IPS DF 6.9 (cell line): ENCODE measurements around the gene ATXN7.
A peak's percentile ranks its signal among the peaks of the same experiment; 100 is the strongest.

ENCODE experiments used
- DNase-seq: peaks from one replicate; pipeline ENCODE4 v3.0.0-alpha.2; 2013; ENCODE audit warnings: low read depth, low spot score
- H3K27ac ChIP-seq: one replicate; pipeline ENCODE4 v1.5.1; 2013; ENCODE audit warnings: low read length, control low read depth
- H3K27me3 ChIP-seq: 2 replicates; pipeline ENCODE4 v1.6.1; 2013; ENCODE audit warnings: mild to moderate bottlenecking, low read length; ENCODE audit not compliant: control insufficient read depth, insufficient read depth
- H3K36me3 ChIP-seq: 2 replicates; pipeline ENCODE4 v1.6.1; 2013; ENCODE audit warnings: low read length; ENCODE audit not compliant: control insufficient read depth, insufficient read depth
- H3K4me1 ChIP-seq: 2 replicates; pipeline ENCODE4 v1.6.1; 2013; ENCODE audit warnings: low read length; ENCODE audit not compliant: control insufficient read depth, insufficient read depth
- H3K4me3 ChIP-seq: 2 replicates; pipeline ENCODE4 v1.5.1; 2013; ENCODE audit warnings: mild to moderate bottlenecking, low read length
- H3K9me3 ChIP-seq: 2 replicates; pipeline ENCODE4 v1.6.1; 2013; ENCODE audit warnings: low read length, inconsistent platforms; ENCODE audit not compliant: control insufficient read depth, insufficient read depth
- WGBS: extraction: QIAGEN DNeasy Blood & Tissue Kit; methylation state at CpG from one replicate; pipeline ENCODE4 v1.1.7; 2013; ENCODE audit warnings: mixed read lengths, missing lambda C conversion rate; ENCODE audit not compliant: insufficient read length, insufficient coverage; 5-methylcytosine and 5-hydroxymethylcytosine counted together

ATXN7 gene

DNA sequence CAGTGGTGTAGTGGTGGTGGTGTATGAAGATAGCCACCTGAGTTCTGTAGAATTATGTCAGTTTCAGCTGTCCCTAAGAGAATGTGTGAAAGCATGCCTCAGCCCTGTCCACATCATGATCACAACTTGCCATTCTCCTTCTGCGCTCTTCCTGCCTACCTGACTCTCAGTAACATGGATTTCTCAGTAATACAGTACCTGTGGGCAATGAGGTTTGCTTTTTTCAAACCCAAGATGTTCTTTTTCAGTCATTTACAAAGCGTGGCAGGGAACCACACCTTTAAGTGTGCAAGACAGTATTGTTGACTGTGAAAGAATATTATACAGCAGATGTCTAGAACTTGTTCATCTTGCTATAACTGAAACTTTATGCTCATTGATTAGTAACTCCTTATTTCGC, 120.7 kb downstream of the ATXN7 start:
- DNase-seq, result no peak
- Histone ChIP-seq H3K36me3 (peaks cover 2% of the 10 kb centered on the region; the same call in 1 of the 2 replicates), H3K4me3 (no peak overlapping the region), H3K9me3 (no peaks in the 10 kb centered on the region), H3K4me1 (no peaks in the 10 kb centered on the region), H3K27me3 (no peaks in the 10 kb centered on the region), H3K27ac (no peak overlapping the region)
- WGBS, result no CpG with 5 or more reads among the region's 3 CpGs

DNA sequence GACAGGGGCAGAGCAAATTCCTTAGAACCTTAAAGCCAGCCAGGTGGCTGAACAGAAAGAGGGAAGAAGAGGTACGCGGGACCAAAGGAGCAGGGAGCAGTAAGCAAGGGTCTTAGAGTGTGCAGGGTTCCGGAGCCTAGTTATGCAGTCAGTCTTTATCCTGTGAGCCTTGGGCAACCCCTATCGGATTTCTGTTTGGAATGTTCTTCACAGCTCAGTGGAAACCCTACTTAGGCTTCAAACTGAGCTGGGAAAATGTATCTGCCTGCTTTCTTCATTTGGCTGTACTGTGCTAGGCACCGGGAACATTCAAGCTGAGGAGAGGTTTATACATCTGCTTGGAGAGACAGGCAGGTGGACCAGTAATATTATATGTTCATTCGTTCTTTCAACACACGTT, 122.5 kb downstream of the ATXN7 start:
- no peak overlapping the region for H3K4me3 ChIP-seq
- peaks cover 10% of the 10 kb centered on the region for H3K36me3 ChIP-seq
- no peaks in the 10 kb centered on the region for H3K4me1 ChIP-seq
- H3K27me3 ChIP-seq, result no peaks in the 10 kb centered on the region
- WGBS, result no CpG with 5 or more reads among the region's 7 CpGs
- no peaks in the 10 kb centered on the region for H3K9me3 ChIP-seq
- no peak overlapping the region for H3K27ac ChIP-seq
- DNase-seq, result no peak

DNA sequence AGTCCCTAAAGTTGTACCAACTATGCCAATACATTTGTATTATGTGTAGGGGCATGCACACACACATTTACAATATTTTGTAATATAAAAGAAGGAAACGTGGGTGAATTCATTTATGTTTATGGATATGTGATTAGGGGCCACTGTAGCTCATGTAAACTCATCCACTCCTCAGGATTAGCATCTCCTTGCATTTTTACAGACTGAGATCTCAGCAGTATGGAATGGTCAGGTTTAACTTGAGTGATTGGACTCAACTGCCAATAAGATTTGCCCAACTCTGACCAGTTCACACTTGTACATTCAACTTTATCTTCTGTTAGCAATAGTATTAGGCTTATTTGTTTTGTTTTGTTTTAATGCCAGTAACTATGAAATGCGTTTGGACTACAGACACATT, 123.2 kb downstream of the ATXN7 start:
- Histone ChIP-seq H3K27ac (no peak overlapping the region), H3K36me3 (peaks cover 10% of the 10 kb centered on the region), H3K4me1 (no peaks in the 10 kb centered on the region), H3K9me3 (no peaks in the 10 kb centered on the region), H3K27me3 (no peaks in the 10 kb centered on the region), H3K4me3 (no peak overlapping the region)
- 100% methylated on average over 1 of the region's 2 CpGs for WGBS
- DNase-seq, result no peak

DNA sequence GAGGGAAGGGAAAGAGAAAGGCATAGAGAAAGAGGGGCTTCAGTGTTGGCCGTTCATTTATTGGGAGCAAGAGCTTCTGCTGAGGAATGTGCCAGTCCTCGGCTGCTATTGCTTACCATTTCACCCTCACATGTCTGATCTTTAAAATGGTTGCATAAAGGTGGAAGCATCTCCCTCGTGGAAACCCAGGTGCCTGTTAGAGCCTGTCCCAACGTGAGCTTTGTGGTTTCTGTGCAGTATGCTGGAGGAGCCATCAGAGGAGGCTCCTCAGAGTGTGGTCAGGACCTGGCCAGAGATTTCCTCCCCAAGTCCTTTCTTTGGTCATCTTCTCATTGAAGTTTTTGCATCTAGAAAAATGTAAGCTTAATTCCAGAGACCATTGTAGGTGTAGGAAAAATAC, 125.3 kb downstream of the ATXN7 start:
- Histone ChIP-seq H3K27me3 (no peaks in the 10 kb centered on the region), H3K4me3 (no peak overlapping the region), H3K4me1 (no peaks in the 10 kb centered on the region), H3K36me3 (peaks cover 13% of the 10 kb centered on the region), H3K27ac (no peak overlapping the region), H3K9me3 (no peaks in the 10 kb centered on the region)
- DNase-seq, result no peak
- WGBS, result no CpG with 5 or more reads among the region's 4 CpGs

DNA sequence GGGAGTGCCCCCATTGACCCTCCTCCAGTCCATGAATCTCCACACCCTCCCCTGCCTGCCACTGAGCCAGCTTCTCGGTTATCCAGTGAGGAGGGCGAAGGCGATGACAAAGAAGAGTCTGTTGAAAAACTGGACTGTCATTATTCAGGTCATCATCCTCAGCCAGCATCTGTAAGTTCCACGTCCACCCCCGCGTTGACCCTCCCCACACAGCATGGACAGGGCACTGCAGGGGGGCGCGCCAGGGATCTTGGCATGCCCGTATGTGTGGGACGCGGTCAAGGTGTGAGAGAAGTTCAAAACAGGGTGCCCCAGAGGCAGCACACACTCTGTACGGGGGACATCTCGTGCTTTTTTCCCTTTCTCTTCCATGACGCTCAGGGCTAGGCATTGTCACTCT, 126.5 kb downstream of the ATXN7 start:
- WGBS, result no CpG with 5 or more reads among the region's 14 CpGs
- no peak for DNase-seq
- H3K27me3 ChIP-seq, result no peaks in the 10 kb centered on the region
- H3K4me1 ChIP-seq, result no peaks in the 10 kb centered on the region
- H3K27ac ChIP-seq, result no peak overlapping the region
- H3K36me3 ChIP-seq, result peaks cover 13% of the 10 kb centered on the region
- H3K4me3 ChIP-seq, result no peak overlapping the region
- H3K9me3 ChIP-seq, result no peaks in the 10 kb centered on the region

DNA sequence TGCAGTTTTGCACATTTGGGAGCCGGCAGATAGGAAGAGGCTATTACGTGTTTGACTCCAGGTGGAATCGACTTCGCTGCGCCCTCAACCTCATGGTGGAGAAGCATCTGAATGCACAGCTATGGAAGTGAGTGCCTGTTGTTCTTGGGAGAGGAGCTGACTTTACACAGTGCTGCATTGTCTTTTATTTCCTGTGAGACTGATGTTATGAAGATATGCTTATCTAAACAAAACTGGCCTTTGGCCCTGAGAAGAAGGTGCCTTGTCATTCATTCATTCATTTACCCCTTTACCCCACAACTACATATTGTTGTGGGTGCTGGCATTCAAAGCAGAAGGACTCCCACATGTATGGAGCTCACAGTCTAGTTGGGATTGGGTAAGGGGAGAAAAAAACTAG, 127.1 kb downstream of the ATXN7 start:
- peaks cover 17% of the 10 kb centered on the region for H3K36me3 ChIP-seq
- DNase-seq, result no peak
- no peaks in the 10 kb centered on the region for H3K9me3 ChIP-seq
- no peaks in the 10 kb centered on the region for H3K27me3 ChIP-seq
- H3K27ac ChIP-seq, result no peak overlapping the region
- no peak overlapping the region for H3K4me3 ChIP-seq
- WGBS, result no CpG with 5 or more reads among the region's 5 CpGs
- H3K4me1 ChIP-seq, result no peaks in the 10 kb centered on the region

DNA sequence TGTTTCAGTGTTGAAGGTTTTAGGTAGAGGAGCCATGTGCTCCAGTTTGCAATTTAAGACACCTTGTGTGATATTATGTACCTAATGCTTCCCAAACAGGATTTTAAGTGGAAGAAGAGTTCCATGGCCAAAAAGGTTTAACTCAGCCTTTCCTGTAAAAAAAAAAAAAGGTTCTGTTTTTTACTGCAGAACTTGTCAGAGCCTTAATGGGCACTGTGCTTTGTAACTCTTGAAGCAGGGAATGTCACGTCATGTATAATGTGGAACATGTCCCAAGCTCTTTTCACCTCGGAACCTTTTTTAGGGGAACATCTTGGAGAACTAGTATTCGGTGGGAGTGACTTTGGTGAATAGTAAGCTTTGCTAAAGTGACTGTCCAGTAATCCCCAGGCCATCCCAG, 128.0 kb downstream of the ATXN7 start:
- no peaks in the 10 kb centered on the region for H3K9me3 ChIP-seq
- peaks cover 23% of the 10 kb centered on the region for H3K36me3 ChIP-seq
- no peak overlapping the region for H3K27ac ChIP-seq
- no CpG with 5 or more reads among the region's 3 CpGs for WGBS
- H3K4me3 ChIP-seq, result no peak overlapping the region
- no peaks in the 10 kb centered on the region for H3K27me3 ChIP-seq
- H3K4me1 ChIP-seq, result no peaks in the 10 kb centered on the region
- no peak for DNase-seq

DNA sequence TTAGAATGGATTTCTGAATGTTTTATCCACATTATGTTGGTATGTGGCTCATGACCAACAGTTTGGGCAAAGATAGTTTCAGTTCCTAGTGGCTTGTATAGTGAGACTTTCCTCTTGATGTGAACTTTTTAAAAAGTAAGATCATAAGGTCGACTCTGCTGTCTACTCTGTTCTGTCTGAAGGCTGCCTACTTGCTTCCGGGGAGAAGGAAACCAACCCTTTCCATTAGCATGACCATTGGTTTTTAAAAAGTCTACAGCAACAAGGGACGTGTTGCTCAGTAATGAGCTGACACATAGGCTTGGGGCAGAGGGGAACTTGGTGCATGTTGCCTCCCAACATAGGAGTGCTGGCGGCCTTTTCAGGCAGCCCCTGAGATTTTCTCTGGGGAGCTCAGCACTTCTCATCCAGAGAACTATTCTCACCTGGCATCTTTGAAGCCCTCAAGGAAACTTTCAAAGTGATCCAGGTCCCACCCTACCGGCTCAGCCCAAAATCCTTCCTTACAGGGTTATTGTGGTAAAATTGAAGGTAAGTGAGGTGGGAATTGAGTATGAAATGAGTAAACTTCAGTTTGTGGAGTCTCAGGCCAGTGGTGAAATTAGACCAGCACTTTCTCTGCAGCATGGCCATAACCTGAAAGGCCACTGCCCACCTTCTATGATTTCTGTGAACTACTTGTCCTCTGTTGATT, 129.0 kb downstream of the ATXN7 start:
- H3K27ac ChIP-seq, result no peak overlapping the region
- H3K9me3 ChIP-seq, result no peaks in the 10 kb centered on the region
- no peaks in the 10 kb centered on the region for H3K27me3 ChIP-seq
- peaks cover 23% of the 10 kb centered on the region for H3K36me3 ChIP-seq
- no peak overlapping the region for H3K4me3 ChIP-seq
- no CpG with 5 or more reads among the region's 5 CpGs for WGBS
- no peak for DNase-seq
- H3K4me1 ChIP-seq, result no peaks in the 10 kb centered on the region

DNA sequence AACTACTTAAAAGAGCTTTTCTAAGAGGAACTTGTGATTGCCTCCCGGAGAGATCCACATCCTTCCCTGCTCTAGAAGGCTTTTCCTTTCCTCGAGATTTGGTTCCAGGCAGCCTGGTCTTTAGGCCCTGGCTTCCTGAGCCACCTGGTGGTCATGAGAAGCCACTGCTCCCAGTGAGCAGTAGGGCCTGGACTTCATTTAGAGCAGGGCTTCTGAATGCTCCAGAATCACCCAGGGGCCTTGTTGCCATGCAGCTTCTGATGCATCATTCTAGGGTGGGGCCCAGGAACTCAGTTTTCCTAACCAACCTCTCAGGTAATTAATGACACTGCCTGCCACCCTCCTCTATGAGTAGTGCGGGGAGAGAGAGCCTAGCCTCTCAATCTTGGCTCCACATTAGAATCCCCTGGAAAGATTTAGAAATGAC, 130.0 kb downstream of the ATXN7 start:
- peaks cover 23% of the 10 kb centered on the region for H3K36me3 ChIP-seq
- H3K27ac ChIP-seq, result no peak overlapping the region
- H3K27me3 ChIP-seq, result no peaks in the 10 kb centered on the region
- no peaks in the 10 kb centered on the region for H3K4me1 ChIP-seq
- DNase-seq, result peak; percentile 55
- no CpG with 5 or more reads among the region's 3 CpGs for WGBS
- no peaks in the 10 kb centered on the region for H3K9me3 ChIP-seq
- no peak overlapping the region for H3K4me3 ChIP-seq

DNA sequence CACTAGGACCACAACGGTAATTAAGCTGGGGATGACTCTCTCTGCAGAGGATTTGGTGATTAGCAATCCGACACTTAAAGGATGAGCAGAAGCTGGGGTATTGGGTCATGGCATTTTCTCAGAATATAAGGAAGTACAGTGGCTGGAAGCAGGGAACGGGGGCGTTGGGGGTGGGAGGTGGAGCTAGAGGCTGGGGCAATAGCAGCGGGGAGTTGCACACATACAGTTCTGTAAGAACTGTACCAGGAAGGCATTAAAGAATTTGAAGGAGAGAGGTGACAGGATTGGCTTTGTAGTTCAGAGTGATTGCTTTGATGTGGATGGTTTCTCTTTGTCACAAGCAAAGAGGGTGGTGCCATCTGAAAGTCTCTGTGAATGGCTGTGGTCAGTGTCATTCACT, 131.4 kb downstream of the ATXN7 start:
- Histone ChIP-seq H3K27me3 (no peaks in the 10 kb centered on the region), H3K4me1 (no peaks in the 10 kb centered on the region; the same call in 1 of the 2 replicates), H3K27ac (no peak overlapping the region), H3K9me3 (no peaks in the 10 kb centered on the region), H3K36me3 (peaks cover 20% of the 10 kb centered on the region), H3K4me3 (no peak overlapping the region)
- DNase-seq, result no peak
- WGBS, result no CpG with 5 or more reads among the region's 5 CpGs
